ENCODE measurements around the gene PTPRG. TPM values are rescaled to one million over a fixed set of nuclear protein-coding genes. Genes with fewer than 3 reads are reported as not detected.

The PTPRG gene
- total RNA-seq, 2 experiments from 2014 or later = 0.24 to 0.37 TPM

DNA sequence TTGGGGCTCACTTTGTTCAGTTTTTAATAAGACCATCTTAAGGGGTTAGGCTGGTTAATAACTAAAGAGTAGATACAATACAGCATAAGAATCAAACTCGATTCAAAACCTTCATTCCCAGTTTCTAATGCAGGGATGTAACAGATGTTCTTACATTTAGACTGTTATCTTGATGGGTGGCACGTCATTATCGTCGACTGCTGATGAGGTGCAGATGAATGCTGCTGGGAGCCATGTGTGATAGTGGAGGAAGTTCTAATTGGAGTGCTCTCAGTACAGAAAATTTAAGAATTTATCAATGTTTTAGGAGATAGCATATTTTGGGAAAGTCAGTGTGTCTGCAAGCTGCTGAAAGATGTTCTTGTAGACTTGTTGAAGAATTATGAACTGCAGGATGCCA, 331.5 kb downstream of the PTPRG start:
- peaks cover 8% of the 10 kb centered on the region for H3K27me3 Mint-ChIP-seq (ENCODE audit: low read depth)
- H3K27ac Mint-ChIP-seq = no peak overlapping the region
- H3K4me1 Mint-ChIP-seq (ENCODE audit: low read depth) = peaks cover 10% of the 10 kb centered on the region
- no peak overlapping the region for H3K4me3 Mint-ChIP-seq
- CTCF ChIA-PET = no interaction called here
- no peak for DNase-seq
- H3K9me3 Mint-ChIP-seq = no peaks in the 10 kb centered on the region
- no peaks in the 10 kb centered on the region for H3K36me3 Mint-ChIP-seq (ENCODE audit: low read depth)
- intact Hi-C loops (cut with micrococcal nuclease) = no loop called here

GRCh38 chr3:61893840-61894566, 332.6 kb downstream of the PTPRG start:
- H3K27me3 Mint-ChIP-seq (ENCODE audit: low read depth) = peaks cover 5% of the 10 kb centered on the region
- no peak overlapping the region for H3K27ac Mint-ChIP-seq
- H3K4me1 Mint-ChIP-seq (ENCODE audit: low read depth) = peaks cover 10% of the 10 kb centered on the region
- intact Hi-C loops (cut with micrococcal nuclease) = no loop called here
- H3K36me3 Mint-ChIP-seq (ENCODE audit: low read depth) = no peaks in the 10 kb centered on the region
- CTCF ChIA-PET = no interaction called here
- DNase-seq = no peak
- no peak overlapping the region for H3K4me3 Mint-ChIP-seq
- no peaks in the 10 kb centered on the region for H3K9me3 Mint-ChIP-seq

GRCh38 chr3:61894988-61895935, 333.9 kb downstream of the PTPRG start:
- CTCF ChIA-PET = no interaction called here
- DNase-seq = peak; percentile 85
- Mint-ChIP-seq H3K4me3 (no peak overlapping the region), H3K27ac (no peak overlapping the region), H3K36me3 (ENCODE audit: low read depth) (no peaks in the 10 kb centered on the region), H3K4me1 (ENCODE audit: low read depth) (peaks cover 10% of the 10 kb centered on the region), H3K27me3 (ENCODE audit: low read depth) (peaks cover 1% of the 10 kb centered on the region), H3K9me3 (no peaks in the 10 kb centered on the region)
- intact Hi-C loops (cut with micrococcal nuclease) = loop anchor here (1.0 to 5.0 kb wide), 2 partner anchors 333 to 374 kb away; partner anchors contain the start of gene PTPRG

GRCh38 chr3:61896251-61896650, 334.9 kb downstream of the PTPRG start:
- no peak for DNase-seq
- Mint-ChIP-seq H3K4me1 (ENCODE audit: low read depth) (peaks cover 10% of the 10 kb centered on the region), H3K9me3 (no peaks in the 10 kb centered on the region), H3K4me3 (no peak overlapping the region), H3K27me3 (ENCODE audit: low read depth) (peaks cover 4% of the 10 kb centered on the region), H3K36me3 (ENCODE audit: low read depth) (no peaks in the 10 kb centered on the region), H3K27ac (no peak overlapping the region)
- intact Hi-C loops (cut with micrococcal nuclease) = loop anchor here (5.0 kb wide), 1 partner anchor 334 kb away; the partner anchor contains the start of gene PTPRG
- CTCF ChIA-PET = no interaction called here

DNA sequence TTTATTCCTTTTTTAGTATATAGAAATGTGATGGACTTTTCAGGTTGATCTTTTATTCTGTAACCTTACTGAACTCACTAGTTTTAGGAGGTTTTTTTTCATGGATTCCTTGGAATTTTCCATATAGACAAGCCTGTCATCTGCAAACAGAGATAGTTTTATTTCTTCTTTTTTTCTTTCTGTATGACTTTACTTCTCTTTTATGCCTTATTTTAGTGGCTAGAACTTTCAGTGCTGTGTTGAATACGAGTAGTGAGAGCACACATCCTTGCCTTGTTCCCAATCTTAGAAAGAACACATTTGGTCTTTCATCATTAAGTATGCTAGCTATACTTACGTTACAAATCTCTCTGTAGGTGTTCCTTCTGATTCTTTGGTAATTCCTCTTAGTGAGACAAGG, 336.5 kb downstream of the PTPRG start:
- DNase-seq = no peak
- intact Hi-C loops (cut with micrococcal nuclease) = loop anchor here (5.0 kb wide), 1 partner anchor 336 kb away; the partner anchor contains the start of gene PTPRG

DNA sequence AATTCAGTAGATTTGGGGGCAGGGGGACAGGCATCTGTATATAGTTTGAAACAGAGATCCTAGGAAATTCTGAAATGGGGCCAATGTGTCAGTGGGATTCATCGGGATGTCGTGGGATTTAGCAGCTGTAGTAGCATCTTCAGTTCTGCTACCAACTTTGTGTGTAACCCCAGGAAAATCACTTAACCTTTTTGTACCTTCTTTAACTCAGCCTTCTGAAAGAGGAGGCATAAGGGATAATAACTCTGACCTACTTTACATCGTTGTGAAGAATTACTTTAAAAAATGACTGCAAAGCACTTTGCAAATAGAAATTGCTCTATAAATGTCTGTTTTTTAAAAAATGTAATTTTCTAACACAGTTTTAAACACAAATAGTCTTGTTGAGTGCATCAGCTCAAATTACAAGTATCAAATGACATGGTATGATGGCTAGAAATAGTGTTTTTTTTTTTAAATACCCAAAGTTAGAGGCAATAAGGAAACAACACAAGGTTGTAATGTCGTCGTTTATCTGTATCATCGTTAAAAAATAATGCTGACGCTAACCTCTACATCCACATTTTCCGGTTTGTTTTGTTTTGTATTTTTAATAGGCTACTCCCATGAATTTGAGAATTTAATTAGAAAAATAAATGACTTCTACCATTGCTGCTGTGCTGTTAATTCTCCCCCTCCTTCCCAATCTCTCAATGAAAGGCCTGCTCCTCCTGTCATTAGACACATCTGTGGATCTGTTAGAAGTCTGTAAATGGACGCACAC, 338.5 kb downstream of the PTPRG start:
- DNase-seq = no peak
- no peaks in the 10 kb centered on the region for H3K36me3 Mint-ChIP-seq (ENCODE audit: low read depth)
- H3K9me3 Mint-ChIP-seq = no peaks in the 10 kb centered on the region
- H3K27ac Mint-ChIP-seq = no peak overlapping the region
- H3K4me1 Mint-ChIP-seq (ENCODE audit: low read depth) = peaks cover 8% of the 10 kb centered on the region
- intact Hi-C loops (cut with micrococcal nuclease) = loop anchor here (5.0 kb wide), 1 partner anchor 338 kb away; the partner anchor contains the start of gene PTPRG
- H3K4me3 Mint-ChIP-seq = no peak overlapping the region
- H3K27me3 Mint-ChIP-seq (ENCODE audit: low read depth) = peaks cover 4% of the 10 kb centered on the region
- CTCF ChIA-PET = no interaction called here

More for the DNA sequence above, 336.5 kb downstream of the PTPRG start:
- Mint-ChIP-seq H3K4me1 (ENCODE audit: low read depth) (peaks cover 10% of the 10 kb centered on the region), H3K4me3 (no peak overlapping the region), H3K27ac (no peak overlapping the region), H3K36me3 (ENCODE audit: low read depth) (no peaks in the 10 kb centered on the region), H3K27me3 (ENCODE audit: low read depth) (peaks cover 4% of the 10 kb centered on the region), H3K9me3 (no peaks in the 10 kb centered on the region)
- CTCF ChIA-PET = no interaction called here

GRCh38 chr3:61901496-61901895, 340.1 kb downstream of the PTPRG start:
- H3K4me1 Mint-ChIP-seq (ENCODE audit: low read depth) = no peaks in the 10 kb centered on the region
- no peaks in the 10 kb centered on the region for H3K36me3 Mint-ChIP-seq (ENCODE audit: low read depth)
- H3K4me3 Mint-ChIP-seq = no peak overlapping the region
- no peak overlapping the region for H3K27ac Mint-ChIP-seq
- intact Hi-C loops (cut with micrococcal nuclease) = no loop called here
- CTCF ChIA-PET = no interaction called here
- DNase-seq = no peak
- no peaks in the 10 kb centered on the region for H3K9me3 Mint-ChIP-seq
- H3K27me3 Mint-ChIP-seq (ENCODE audit: low read depth) = peaks cover 4% of the 10 kb centered on the region

DNA sequence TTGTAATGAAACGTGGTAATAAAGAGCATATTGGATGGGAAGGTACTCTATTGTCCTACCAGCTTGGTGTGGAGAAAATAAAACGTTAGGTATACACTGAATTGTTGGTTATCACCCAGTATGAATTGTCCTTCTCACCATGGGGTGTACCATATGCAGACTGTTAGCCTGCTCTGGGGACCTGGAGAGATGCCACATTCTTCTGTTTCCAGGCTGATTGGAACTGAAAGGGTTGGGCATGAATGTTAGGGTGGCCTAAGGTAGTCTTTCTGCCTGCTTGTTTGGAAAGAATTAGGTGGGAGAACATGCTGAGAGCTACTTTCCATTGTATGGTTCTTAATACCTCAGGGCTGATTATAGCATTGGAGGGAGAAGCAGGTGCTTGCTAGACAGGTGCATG, 340.6 kb downstream of the PTPRG start:
- CTCF ChIA-PET = no interaction called here
- intact Hi-C loops (cut with micrococcal nuclease) = no loop called here
- peaks cover 4% of the 10 kb centered on the region for H3K27me3 Mint-ChIP-seq (ENCODE audit: low read depth)
- no peaks in the 10 kb centered on the region for H3K4me1 Mint-ChIP-seq (ENCODE audit: low read depth)
- no peak overlapping the region for H3K27ac Mint-ChIP-seq
- DNase-seq = no peak
- H3K36me3 Mint-ChIP-seq (ENCODE audit: low read depth) = no peaks in the 10 kb centered on the region
- H3K4me3 Mint-ChIP-seq = no peak overlapping the region
- H3K9me3 Mint-ChIP-seq = no peaks in the 10 kb centered on the region

- no peak for DNase-seq
- peaks cover 4% of the 10 kb centered on the region for H3K27me3 Mint-ChIP-seq (ENCODE audit: low read depth)
- no peaks in the 10 kb centered on the region for H3K36me3 Mint-ChIP-seq (ENCODE audit: low read depth)
- no peaks in the 10 kb centered on the region for H3K9me3 Mint-ChIP-seq
- CTCF ChIA-PET = no interaction called here
- H3K4me1 Mint-ChIP-seq (ENCODE audit: low read depth) = no peaks in the 10 kb centered on the region
- no peak overlapping the region for H3K27ac Mint-ChIP-seq
- no peak overlapping the region for H3K4me3 Mint-ChIP-seq
- intact Hi-C loops (cut with micrococcal nuclease) = no loop called here
These were observed 341.7 kb downstream of the PTPRG start for GRCh38 chr3:61903074-61903473.

GRCh38 chr3:61903931-61904657, 342.7 kb downstream of the PTPRG start:
- H3K9me3 Mint-ChIP-seq = no peaks in the 10 kb centered on the region
- intact Hi-C loops (cut with micrococcal nuclease) = no loop called here
- CTCF ChIA-PET = no interaction called here
- peaks cover 4% of the 10 kb centered on the region for H3K27me3 Mint-ChIP-seq (ENCODE audit: low read depth)
- H3K36me3 Mint-ChIP-seq (ENCODE audit: low read depth) = no peaks in the 10 kb centered on the region
- no peak for DNase-seq
- no peak overlapping the region for H3K27ac Mint-ChIP-seq
- H3K4me1 Mint-ChIP-seq (ENCODE audit: low read depth) = no peaks in the 10 kb centered on the region
- no peak overlapping the region for H3K4me3 Mint-ChIP-seq

DNA sequence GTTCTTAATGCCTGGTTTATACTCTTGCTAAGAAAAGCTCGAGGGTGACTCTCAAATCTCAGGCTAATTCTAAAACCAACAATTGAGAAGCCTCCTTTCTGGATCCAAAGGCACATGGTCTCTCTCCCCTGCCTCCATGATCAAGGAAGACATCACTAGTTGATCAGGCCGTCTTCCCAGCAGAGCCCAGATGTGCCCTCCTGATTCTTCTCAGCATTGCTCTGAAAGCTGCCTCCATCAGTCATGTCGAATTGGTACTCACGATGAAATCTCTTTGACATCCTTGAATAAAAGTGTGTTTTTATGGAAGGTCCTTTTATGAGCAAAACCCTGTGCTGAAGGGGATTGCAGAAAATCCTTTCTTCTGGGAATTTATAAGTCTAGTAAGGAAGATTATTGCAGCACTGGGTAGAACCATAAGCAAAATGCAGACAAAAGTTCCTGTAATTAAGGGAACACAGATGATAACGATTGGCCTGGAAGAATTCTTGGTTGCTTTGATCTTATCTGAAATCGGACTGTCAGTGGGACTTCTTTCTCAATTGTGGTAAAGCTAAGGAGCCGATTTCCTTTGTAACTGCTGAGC, 345.9 kb downstream of the PTPRG start:
- no peak overlapping the region for H3K4me3 Mint-ChIP-seq
- DNase-seq = no peak
- intact Hi-C loops (cut with micrococcal nuclease) = no loop called here
- CTCF ChIA-PET = no interaction called here
- no peak overlapping the region for H3K27ac Mint-ChIP-seq
- no peaks in the 10 kb centered on the region for H3K9me3 Mint-ChIP-seq
- H3K27me3 Mint-ChIP-seq (ENCODE audit: low read depth) = no peaks in the 10 kb centered on the region
- no peaks in the 10 kb centered on the region for H3K36me3 Mint-ChIP-seq (ENCODE audit: low read depth)
- no peaks in the 10 kb centered on the region for H3K4me1 Mint-ChIP-seq (ENCODE audit: low read depth)
